AG09319 (cell line): Measurements from ENCODE around the gene KRT3.

Experiments
- DNase-seq: peaks from one replicate; pipeline ENCODE4 v3.0.0-alpha.2; 2010; ENCODE audit warnings: low read depth; ENCODE audit errors: extremely low read depth
- TF ChIP-seq, protein P1 (sequence below): IDR thresholded peaks from 2 replicates; pipeline ENCODE4 v1.5.1; 2011; ENCODE audit warnings: low read depth, mild to moderate bottlenecking, inconsistent platforms, low read length, moderate library complexity

Gene KRT3

DNA sequence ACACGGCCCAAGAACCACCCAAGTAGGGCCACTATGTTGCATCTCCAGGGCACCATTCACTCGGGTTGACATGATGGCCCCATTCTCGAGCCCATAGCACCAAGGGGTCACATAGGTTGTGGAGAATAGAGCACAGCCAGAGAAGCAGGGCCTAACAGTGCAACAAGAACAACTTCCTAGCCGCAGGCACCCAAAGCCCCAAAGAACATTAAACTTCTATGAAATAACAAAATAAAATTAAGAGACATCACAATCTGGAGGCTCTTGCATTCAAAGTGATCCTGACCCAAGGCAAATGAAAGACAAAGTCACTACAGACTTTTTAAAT is 16.1 kb upstream of the KRT3 start:
- no peak for DNase-seq
- TF ChIP-seq, protein P1, sequence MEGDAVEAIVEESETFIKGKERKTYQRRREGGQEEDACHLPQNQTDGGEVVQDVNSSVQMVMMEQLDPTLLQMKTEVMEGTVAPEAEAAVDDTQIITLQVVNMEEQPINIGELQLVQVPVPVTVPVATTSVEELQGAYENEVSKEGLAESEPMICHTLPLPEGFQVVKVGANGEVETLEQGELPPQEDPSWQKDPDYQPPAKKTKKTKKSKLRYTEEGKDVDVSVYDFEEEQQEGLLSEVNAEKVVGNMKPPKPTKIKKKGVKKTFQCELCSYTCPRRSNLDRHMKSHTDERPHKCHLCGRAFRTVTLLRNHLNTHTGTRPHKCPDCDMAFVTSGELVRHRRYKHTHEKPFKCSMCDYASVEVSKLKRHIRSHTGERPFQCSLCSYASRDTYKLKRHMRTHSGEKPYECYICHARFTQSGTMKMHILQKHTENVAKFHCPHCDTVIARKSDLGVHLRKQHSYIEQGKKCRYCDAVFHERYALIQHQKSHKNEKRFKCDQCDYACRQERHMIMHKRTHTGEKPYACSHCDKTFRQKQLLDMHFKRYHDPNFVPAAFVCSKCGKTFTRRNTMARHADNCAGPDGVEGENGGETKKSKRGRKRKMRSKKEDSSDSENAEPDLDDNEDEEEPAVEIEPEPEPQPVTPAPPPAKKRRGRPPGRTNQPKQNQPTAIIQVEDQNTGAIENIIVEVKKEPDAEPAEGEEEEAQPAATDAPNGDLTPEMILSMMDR: no peak

DNA sequence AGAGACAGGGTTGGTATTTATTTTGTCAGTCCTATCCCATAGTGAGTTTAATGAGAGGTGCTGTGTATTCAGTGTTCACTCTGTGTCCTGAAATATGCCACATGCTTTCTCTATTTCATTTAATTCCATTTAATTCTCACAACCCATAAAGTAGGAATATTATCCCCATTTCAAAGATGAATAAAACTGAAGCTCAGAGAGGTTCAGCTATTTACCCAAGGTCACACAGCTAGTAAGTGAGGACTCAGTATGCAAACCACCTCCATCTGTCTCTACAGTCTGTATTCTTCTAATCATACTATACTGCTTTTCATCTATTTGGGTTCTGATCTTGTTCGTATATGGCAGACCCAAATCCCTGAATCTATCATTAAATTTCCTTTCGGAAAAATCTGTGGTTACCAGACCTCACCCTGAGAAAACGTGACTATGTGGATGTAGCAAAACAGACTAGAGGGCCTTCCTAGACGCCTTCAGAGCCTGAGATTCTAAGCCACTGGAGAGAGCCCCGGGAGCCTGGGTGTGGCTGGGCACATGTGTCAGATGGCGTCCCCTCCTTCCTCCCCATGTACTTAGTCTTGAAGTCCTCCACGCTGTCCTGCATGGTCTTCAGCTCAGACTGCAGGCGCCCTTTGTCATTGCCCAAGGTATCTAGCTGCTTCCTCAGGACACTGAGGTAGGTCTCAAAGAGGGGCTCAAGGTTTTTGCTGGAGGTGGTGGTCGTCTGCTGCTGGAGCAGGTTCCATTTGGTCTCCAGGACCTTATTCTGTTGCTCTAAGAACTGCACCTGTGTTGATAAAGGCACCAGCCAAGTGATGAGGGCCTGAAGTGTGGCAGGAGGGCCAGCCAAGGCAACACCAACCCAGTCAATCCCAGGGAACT is 15.5 kb upstream of the KRT3 start:
- TF ChIP-seq, protein P1: no peak
- no peak for DNase-seq

DNA sequence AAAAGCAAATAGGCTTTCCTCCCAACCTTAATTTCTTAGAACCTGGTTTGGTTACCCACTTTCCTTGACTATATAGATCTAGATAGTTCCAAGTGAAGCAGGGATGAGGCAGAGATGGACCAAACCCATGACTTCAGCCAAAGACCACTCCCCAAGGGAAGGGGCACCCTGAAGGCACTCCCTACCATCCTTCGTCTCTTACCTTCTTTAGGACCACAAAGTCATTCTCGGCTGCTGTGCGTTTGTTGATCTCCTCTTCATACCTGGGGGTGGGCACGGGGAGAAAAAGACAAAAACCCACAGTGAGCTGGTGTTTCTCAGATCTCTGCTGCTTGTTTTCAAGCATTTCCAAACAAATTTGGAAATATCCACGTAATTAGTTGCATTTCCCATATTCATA is 14.6 kb upstream of the KRT3 start:
- DNase-seq: no peak
- TF ChIP-seq, protein P1: no peak

DNA sequence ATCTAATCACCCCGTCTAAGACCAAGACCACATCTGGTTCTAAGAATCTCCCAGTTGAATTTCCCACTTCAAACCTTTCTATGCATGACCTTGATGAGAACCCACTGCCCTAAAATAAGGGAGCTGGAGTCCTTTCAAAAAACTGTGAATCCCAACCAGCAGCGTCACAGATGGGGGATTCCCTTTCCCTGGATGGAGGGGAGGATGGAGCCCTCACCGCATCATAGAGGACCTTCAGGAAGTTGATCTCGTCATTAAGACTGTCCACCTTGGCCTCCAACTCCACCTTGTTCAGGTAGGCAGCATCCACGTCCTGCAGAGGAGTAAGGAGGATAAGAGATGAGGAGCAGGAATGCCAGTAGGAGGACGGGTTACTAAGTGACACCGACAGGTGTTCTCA is 13.2 kb upstream of the KRT3 start:
- TF ChIP-seq, protein P1: no peak
- no peak for DNase-seq

DNA sequence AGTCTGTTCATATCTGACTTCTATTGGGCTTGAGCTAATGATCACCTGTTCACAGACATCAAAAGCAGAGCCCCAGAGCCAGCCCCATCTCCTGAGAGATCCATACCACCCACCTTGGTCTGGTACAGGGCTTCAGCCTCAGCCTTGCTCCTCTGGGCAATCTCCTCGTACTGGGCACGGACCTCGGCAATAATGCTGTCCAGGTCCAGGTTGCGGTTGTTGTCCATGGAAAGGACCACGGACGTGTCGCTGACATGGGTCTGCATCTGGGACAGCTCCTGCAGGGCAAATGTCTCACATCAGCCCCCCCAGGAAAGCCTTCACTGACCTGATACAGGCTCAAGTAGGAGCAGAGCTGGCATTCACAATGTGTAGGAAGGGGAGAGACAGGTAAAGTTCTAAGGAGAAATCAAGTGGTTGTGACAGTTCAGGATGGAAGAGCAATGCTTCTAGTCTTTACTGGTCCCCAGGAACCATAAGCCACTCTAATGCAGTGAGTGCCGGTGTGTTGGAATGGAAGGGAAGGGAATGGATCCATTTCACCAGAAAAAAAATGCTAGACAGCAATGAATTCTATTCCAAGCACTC is 12.8 kb upstream of the KRT3 start:
- TF ChIP-seq, protein P1: no peak
- no peak for DNase-seq

DNA sequence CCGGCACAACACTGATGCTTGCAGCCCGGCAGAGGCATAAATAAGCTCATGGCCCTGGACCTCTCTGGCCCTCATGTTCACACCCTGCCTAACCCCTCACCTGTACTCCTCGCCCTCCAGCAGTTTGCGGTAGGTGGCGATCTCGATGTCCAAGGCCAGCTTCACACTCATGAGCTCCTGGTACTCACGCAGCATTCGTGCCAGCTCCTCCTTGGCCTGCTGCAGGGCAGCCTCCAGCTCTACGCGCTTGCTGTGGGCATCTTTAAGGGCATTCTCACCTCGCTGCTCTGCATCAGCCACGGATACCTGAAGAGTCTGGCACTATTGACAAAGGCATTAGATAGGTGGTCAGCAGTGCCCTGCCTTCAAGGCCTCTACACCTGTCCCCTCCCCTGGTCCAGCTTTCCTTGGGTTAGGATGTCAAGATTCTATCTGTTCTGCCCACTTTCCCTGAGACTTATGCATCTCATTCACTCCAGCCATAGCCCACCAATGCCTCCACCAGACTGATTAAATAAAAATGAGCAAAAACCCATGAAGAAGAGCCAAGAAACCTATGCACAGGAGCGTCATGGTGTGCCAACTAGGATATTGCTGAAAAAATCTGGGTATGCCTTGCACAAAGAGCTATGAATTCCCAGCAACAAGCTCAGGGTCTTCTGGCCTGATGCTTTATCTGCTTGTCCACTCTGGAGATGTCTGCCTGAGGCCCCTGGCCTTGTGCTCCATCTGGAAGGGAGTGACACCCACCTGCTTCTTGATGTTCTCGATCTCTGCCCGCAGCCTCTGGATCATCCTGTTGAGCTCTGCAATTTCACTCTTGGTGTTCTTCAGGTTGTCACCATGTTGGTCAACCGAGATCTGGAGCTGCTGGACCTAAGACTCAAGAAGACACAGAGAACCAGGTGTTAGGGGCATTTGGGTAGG is 11.9 kb upstream of the KRT3 start:
- TF ChIP-seq, protein P1: no peak

More for the DNA sequence above, 11.9 kb upstream of the KRT3 start:
- no peak for DNase-seq
